ENCODE measurements around the gene CLEC11A. TPM values are rescaled to one million over a fixed set of nuclear protein-coding genes. Genes with fewer than 3 reads are reported as not detected.
"Not testable (repeated sequence)": the region's sequence is repeated elsewhere in the genome, so short reads cannot be mapped to it uniquely, and the experiment has no call there.

CLEC11A gene
- polyA plus RNA-seq, 1 donor from 2014 or later = 18.4 TPM

- no peak overlapping the region for H3K4me2 ChIP-seq (ENCODE audit: low read length)
- no peak overlapping the region for H2AFZ ChIP-seq (ENCODE audit: low read depth, low read length)
- H3F3A ChIP-seq (ENCODE audit: insufficient read depth, low read length, poor library complexity, severe bottlenecking) = no peaks in the 10 kb centered on the region
- no peaks in the 10 kb centered on the region for H3K9me3 ChIP-seq (ENCODE audit: low read length)
- TF ChIP-seq RAD21 (conservative IDR thresholded peaks at IDR 0.05) (no peak), EP300 (conservative IDR thresholded peaks at IDR 0.05; ENCODE audit: poor library complexity, severe bottlenecking) (no peak), SMC3 (conservative IDR thresholded peaks at IDR 0.05; ENCODE audit: poor library complexity) (no peak), CTCF (IDR thresholded peaks at IDR 0.05; ENCODE audit: poor library complexity, severe bottlenecking) (no peak)
- no peaks in the 10 kb centered on the region for H4K20me1 ChIP-seq (ENCODE audit: insufficient read depth)
- no peak overlapping the region for H3K4me3 ChIP-seq (ENCODE audit: low read length)
- no peaks in the 10 kb centered on the region for H3K27me3 ChIP-seq (ENCODE audit: insufficient read depth, low read depth, low read length)
- no peaks in the 10 kb centered on the region for H3K36me3 ChIP-seq (ENCODE audit: insufficient read depth, low read length)
- no peak overlapping the region for H3K27ac ChIP-seq (ENCODE audit: low read length)
- H3K9ac ChIP-seq (ENCODE audit: low read length) = no peak overlapping the region
- H3K79me2 ChIP-seq (replicated peaks; ENCODE audit: insufficient read depth, low read length) = no peaks in the 10 kb centered on the region
- no peaks in the 10 kb centered on the region for H3K9me2 ChIP-seq (ENCODE audit: insufficient read depth, low read length)
Observed at GRCh38 chr19:50743537-50743936, 20.4 kb downstream of the CLEC11A start.

- H3K4me2 ChIP-seq (ENCODE audit: low read length) = no peak overlapping the region
- no peak overlapping the region for H3K27ac ChIP-seq (ENCODE audit: low read length)
- H3K79me2 ChIP-seq (replicated peaks; ENCODE audit: insufficient read depth, low read length) = no peaks in the 10 kb centered on the region
- no peaks in the 10 kb centered on the region for H3K9me3 ChIP-seq (ENCODE audit: low read length)
- TF ChIP-seq REST (IDR thresholded peaks at IDR 0.05; ENCODE audit: borderline replicate concordance) (no peak), CTCF (IDR thresholded peaks at IDR 0.05; ENCODE audit: poor library complexity, severe bottlenecking) (no peak), EP300 (conservative IDR thresholded peaks at IDR 0.05; ENCODE audit: poor library complexity, severe bottlenecking) (no peak), EZH2 (IDR thresholded peaks at IDR 0.05; ENCODE audit: borderline replicate concordance, insufficient read depth, low read length, poor library complexity, severe bottlenecking) (no peak), SMC3 (conservative IDR thresholded peaks at IDR 0.05; ENCODE audit: poor library complexity) (no peak), POLR2AphosphoS5 (IDR thresholded peaks at IDR 0.05) (no peak)
- no peaks in the 10 kb centered on the region for H3K9me2 ChIP-seq (ENCODE audit: insufficient read depth, low read length)
- no peak overlapping the region for H3K9ac ChIP-seq (ENCODE audit: low read length)
- H2AFZ ChIP-seq (ENCODE audit: low read depth, low read length) = no peak overlapping the region
- H3K4me3 ChIP-seq (ENCODE audit: low read length) = no peak overlapping the region
- H3F3A ChIP-seq (ENCODE audit: insufficient read depth, low read length, poor library complexity, severe bottlenecking) = no peaks in the 10 kb centered on the region
- no peaks in the 10 kb centered on the region for H3K27me3 ChIP-seq (ENCODE audit: insufficient read depth, low read depth, low read length)
- no peaks in the 10 kb centered on the region for H3K36me3 ChIP-seq (ENCODE audit: insufficient read depth, low read length)
- H4K20me1 ChIP-seq (ENCODE audit: insufficient read depth) = no peaks in the 10 kb centered on the region
Observed at GRCh38 chr19:50745221-50745620, 22.1 kb downstream of the CLEC11A start.

GRCh38 chr19:50747141-50747540 lies 24.0 kb downstream of the CLEC11A start:
- H3K27me3 ChIP-seq (ENCODE audit: insufficient read depth, low read depth, low read length); H3K79me2 ChIP-seq (replicated peaks; ENCODE audit: insufficient read depth, low read length); H4K20me1 ChIP-seq (ENCODE audit: insufficient read depth); H3K27ac ChIP-seq (ENCODE audit: low read length); H3K9me3 ChIP-seq (ENCODE audit: low read length); H3F3A ChIP-seq (ENCODE audit: insufficient read depth, low read length, poor library complexity, severe bottlenecking); H2AFZ ChIP-seq (ENCODE audit: low read depth, low read length); H3K9ac ChIP-seq (ENCODE audit: low read length); H3K9me2 ChIP-seq (ENCODE audit: insufficient read depth, low read length); H3K4me3 ChIP-seq (ENCODE audit: low read length); H3K4me2 ChIP-seq (ENCODE audit: low read length); H3K36me3 ChIP-seq (ENCODE audit: insufficient read depth, low read length): not testable (repeated sequence)

Data from neural cell (in vitro differentiated cells).